ENCODE measurements around the gene RPLP2. TPM values are rescaled to one million over a fixed set of nuclear protein-coding genes. Genes with fewer than 3 reads are reported as not detected.

RPLP2 gene
- total RNA-seq, 1 experiment from 2014 or later = 1,325 TPM

DNA sequence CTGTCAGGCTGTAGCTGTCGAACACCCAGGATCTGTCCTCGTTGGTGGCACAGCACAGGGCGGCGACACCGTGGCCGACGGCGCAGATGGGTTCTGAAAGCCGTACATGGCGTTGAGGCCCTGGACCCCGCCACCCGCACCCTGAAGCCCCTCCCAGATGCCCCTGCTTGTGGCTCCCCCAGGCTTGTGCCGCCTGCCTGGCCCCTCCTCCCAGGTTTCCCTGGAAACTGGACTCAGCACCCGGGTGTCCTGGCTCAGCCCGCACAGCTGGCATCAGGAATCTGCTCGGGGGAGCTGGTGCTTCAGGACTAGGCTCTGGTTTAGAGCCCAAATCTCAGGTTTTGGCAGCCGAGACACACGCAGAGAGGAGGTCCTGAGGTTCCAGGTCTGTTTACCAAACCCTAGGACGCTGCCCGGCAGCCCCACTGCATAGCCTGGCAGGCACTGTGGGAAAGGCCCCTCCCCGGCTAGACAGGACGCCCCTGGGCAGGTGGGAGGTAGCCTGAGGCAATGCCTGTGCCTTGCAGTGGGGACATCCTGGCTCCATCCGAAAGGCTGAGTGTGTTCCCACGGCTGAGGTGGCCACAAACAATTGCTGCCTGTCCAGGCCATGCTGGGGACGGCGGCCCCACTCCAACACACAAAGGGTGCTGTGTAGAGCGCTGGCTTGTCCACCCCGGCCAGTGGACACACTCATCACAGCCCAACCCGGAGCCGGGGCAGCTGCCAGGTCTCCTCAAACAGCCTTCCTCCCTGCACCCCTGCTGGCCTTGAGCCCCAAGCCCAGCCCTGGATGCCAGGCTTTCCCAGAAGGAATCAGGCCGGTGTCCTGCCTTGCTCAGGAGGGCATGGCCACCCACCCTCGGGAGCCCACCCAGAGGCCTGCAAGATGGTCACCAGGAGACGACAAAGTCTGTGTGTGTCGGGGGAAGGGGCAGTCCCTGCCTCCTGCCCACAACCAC is 37.1 kb upstream of the RPLP2 start:
- no peak for TF ChIP-seq EZH2 (IDR thresholded peaks at IDR 0.05; ENCODE audit: borderline replicate concordance, low read depth, low read length, poor library complexity, severe bottlenecking)
- TF ChIP-seq, protein P1, sequence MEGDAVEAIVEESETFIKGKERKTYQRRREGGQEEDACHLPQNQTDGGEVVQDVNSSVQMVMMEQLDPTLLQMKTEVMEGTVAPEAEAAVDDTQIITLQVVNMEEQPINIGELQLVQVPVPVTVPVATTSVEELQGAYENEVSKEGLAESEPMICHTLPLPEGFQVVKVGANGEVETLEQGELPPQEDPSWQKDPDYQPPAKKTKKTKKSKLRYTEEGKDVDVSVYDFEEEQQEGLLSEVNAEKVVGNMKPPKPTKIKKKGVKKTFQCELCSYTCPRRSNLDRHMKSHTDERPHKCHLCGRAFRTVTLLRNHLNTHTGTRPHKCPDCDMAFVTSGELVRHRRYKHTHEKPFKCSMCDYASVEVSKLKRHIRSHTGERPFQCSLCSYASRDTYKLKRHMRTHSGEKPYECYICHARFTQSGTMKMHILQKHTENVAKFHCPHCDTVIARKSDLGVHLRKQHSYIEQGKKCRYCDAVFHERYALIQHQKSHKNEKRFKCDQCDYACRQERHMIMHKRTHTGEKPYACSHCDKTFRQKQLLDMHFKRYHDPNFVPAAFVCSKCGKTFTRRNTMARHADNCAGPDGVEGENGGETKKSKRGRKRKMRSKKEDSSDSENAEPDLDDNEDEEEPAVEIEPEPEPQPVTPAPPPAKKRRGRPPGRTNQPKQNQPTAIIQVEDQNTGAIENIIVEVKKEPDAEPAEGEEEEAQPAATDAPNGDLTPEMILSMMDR (conservative IDR thresholded peaks at IDR 0.05; ENCODE audit: low read depth, low read length) = no peak
- Histone ChIP-seq H3K36me3 (ENCODE audit: insufficient read depth, low read length, poor library complexity, severe bottlenecking) (peaks cover 27% of the 10 kb centered on the region), H3K4me3 (ENCODE audit: low read depth, low read length, poor library complexity, severe bottlenecking) (no peak overlapping the region), H3K27ac (ENCODE audit: low read depth, low read length, poor library complexity, severe bottlenecking) (no peak overlapping the region), H3K9me3 (ENCODE audit: low read depth, low read length, poor library complexity, severe bottlenecking) (no peaks in the 10 kb centered on the region), H3K27me3 (replicated peaks; ENCODE audit: insufficient read depth, low read depth, low read length, poor library complexity) (no peaks in the 10 kb centered on the region), H3K4me1 (ENCODE audit: insufficient read depth, low read length, poor library complexity, severe bottlenecking) (peaks cover 9% of the 10 kb centered on the region)
- BruUV-seq (replicated peaks) = no TSS peak
- intact Hi-C loops (cut with micrococcal nuclease; ENCODE audit: unreplicated experiment) = no loop called here
- no peak for DNase-seq (ENCODE audit: low spot score)
- CTCF ChIA-PET = no interaction called here
- POLR2A ChIA-PET (ENCODE audit: low non-redundant PET) = no interaction called here

DNA sequence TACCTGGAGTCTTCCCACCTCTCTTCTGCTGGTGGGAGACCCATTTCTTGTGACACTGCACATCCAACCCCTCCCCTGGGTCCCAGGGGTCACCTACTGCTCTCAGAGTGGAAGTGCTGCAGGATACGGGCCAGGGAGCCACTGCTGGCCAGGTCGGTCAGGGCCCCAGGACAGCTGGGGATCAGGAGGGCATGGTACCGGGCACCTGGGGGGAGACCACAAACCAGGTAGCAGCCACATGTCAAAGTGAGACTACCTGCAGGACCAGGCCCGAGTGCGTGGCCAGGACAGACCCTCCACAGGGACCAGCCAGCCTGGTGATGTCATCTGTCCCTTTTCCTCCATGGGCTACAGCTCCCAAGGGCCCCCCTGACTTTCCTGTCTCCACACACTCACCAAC is 36.3 kb upstream of the RPLP2 start:
- Histone ChIP-seq H3K4me3 (ENCODE audit: low read depth, low read length, poor library complexity, severe bottlenecking) (no peak overlapping the region), H3K9me3 (ENCODE audit: low read depth, low read length, poor library complexity, severe bottlenecking) (no peaks in the 10 kb centered on the region), H3K27ac (ENCODE audit: low read depth, low read length, poor library complexity, severe bottlenecking) (no peak overlapping the region), H3K36me3 (ENCODE audit: insufficient read depth, low read length, poor library complexity, severe bottlenecking) (peaks cover 27% of the 10 kb centered on the region), H3K27me3 (replicated peaks; ENCODE audit: insufficient read depth, low read depth, low read length, poor library complexity) (no peaks in the 10 kb centered on the region), H3K4me1 (ENCODE audit: insufficient read depth, low read length, poor library complexity, severe bottlenecking) (peaks cover 9% of the 10 kb centered on the region)
- DNase-seq (ENCODE audit: low spot score) = no peak
- POLR2A ChIA-PET (ENCODE audit: low non-redundant PET) = no interaction called here
- intact Hi-C loops (cut with micrococcal nuclease; ENCODE audit: unreplicated experiment) = no loop called here
- BruUV-seq (replicated peaks) = no TSS peak
- no peak for TF ChIP-seq EZH2 (IDR thresholded peaks at IDR 0.05; ENCODE audit: borderline replicate concordance, low read depth, low read length, poor library complexity, severe bottlenecking)
- TF ChIP-seq, protein P1 (conservative IDR thresholded peaks at IDR 0.05; ENCODE audit: low read depth, low read length) = no peak
- CTCF ChIA-PET = no interaction called here

DNA sequence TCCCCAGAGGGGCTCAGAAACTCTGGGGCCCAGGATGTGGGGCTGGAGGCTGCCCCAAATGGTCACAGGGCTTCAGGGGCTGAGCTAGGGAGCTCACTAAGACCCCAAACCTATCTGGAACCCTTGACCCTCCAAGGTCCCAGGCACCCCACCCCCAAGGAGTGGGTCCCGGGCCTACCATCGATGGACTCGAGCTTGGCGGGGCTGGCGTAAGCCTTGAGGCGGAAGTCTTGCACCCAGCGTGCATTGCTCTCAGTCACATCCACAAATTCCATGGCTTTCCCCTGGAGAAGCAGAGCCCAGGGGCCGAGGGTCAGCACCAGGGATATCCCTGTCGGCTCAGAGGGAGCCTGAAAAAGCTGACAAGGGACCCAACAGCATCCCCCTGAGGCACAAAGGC is 35.9 kb upstream of the RPLP2 start:
- H3K36me3 ChIP-seq (ENCODE audit: insufficient read depth, low read length, poor library complexity, severe bottlenecking) = peaks cover 27% of the 10 kb centered on the region
- no peak for TF ChIP-seq EZH2 (IDR thresholded peaks at IDR 0.05; ENCODE audit: borderline replicate concordance, low read depth, low read length, poor library complexity, severe bottlenecking)
- TF ChIP-seq, protein P1 (conservative IDR thresholded peaks at IDR 0.05; ENCODE audit: low read depth, low read length) = no peak
- ChIA-PET POLR2A (ENCODE audit: low non-redundant PET) (no interaction called here), CTCF (no interaction called here)
- no peak overlapping the region for H3K4me3 ChIP-seq (ENCODE audit: low read depth, low read length, poor library complexity, severe bottlenecking)
- no peak overlapping the region for H3K27ac ChIP-seq (ENCODE audit: low read depth, low read length, poor library complexity, severe bottlenecking)
- no TSS peak for BruUV-seq (replicated peaks)
- H3K9me3 ChIP-seq (ENCODE audit: low read depth, low read length, poor library complexity, severe bottlenecking) = no peaks in the 10 kb centered on the region
- no peak for DNase-seq (ENCODE audit: low spot score)
- H3K4me1 ChIP-seq (ENCODE audit: insufficient read depth, low read length, poor library complexity, severe bottlenecking) = peaks cover 9% of the 10 kb centered on the region
- no peaks in the 10 kb centered on the region for H3K27me3 ChIP-seq (replicated peaks; ENCODE audit: insufficient read depth, low read depth, low read length, poor library complexity)
- intact Hi-C loops (cut with micrococcal nuclease; ENCODE audit: unreplicated experiment) = no loop called here
